ENCODE results near the gene WFDC1.

The WFDC1 gene

DNA sequence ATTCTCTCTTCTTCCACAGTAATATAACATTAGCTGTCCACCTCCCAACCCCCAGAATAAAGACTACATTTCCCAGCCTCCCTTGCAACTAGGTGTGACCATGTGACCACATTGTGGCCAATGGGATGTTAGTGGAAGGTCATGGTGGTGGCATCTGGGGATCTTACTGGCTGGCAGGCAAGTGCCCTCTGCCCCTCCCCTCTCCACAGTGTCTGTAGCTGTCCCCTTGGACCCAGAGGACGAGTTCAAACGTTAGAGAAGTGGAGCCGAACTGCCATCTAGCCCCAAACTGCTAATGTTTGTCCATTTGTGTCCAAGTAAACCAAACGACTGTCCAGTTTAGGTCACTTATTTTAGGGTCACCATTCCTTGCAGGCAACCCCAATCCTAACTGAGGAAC is 28.2 kb upstream of the WFDC1 start:
- peak; percentile 11 to 29 for DNase-seq (ENCODE audit: low read depth in 1 of 2, low spot score in 1 of 2)
- Histone ChIP-seq H3K27ac (replicated peaks) (no peak overlapping the region), H3K4me3 (replicated peaks; ENCODE audit: insufficient read depth, low read length) (no peak overlapping the region), H3K27me3 (ENCODE audit: insufficient read depth, poor library complexity, severe bottlenecking) (no peaks in the 10 kb centered on the region)
- no peak for TF ChIP-seq REST (IDR thresholded peaks at IDR 0.05; ENCODE audit: insufficient replicate concordance, low read depth)

GRCh38 chr16:84267380-84267779 is 27.3 kb upstream of the WFDC1 start:
- H3K27ac ChIP-seq (replicated peaks) = no peak overlapping the region
- no peak for DNase-seq (ENCODE audit: low read depth in 1 of 2, low spot score in 1 of 2)
- TF ChIP-seq GABPA (IDR thresholded peaks at IDR 0.05; ENCODE audit: low read depth) (no peak), SPI1 (IDR thresholded peaks at IDR 0.05; ENCODE audit: borderline replicate concordance, low read depth) (no peak), POLR2AphosphoS5 (IDR thresholded peaks at IDR 0.05; ENCODE audit: low read depth) (no peak), REST (IDR thresholded peaks at IDR 0.05; ENCODE audit: insufficient replicate concordance, low read depth) (no peak)
- TF ChIP-seq, protein P1, sequence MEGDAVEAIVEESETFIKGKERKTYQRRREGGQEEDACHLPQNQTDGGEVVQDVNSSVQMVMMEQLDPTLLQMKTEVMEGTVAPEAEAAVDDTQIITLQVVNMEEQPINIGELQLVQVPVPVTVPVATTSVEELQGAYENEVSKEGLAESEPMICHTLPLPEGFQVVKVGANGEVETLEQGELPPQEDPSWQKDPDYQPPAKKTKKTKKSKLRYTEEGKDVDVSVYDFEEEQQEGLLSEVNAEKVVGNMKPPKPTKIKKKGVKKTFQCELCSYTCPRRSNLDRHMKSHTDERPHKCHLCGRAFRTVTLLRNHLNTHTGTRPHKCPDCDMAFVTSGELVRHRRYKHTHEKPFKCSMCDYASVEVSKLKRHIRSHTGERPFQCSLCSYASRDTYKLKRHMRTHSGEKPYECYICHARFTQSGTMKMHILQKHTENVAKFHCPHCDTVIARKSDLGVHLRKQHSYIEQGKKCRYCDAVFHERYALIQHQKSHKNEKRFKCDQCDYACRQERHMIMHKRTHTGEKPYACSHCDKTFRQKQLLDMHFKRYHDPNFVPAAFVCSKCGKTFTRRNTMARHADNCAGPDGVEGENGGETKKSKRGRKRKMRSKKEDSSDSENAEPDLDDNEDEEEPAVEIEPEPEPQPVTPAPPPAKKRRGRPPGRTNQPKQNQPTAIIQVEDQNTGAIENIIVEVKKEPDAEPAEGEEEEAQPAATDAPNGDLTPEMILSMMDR (IDR thresholded peaks at IDR 0.05; ENCODE audit: insufficient read depth, low read length) = no peak
- H3K27me3 ChIP-seq (ENCODE audit: insufficient read depth, poor library complexity, severe bottlenecking) = no peaks in the 10 kb centered on the region
- H3K4me3 ChIP-seq (replicated peaks; ENCODE audit: insufficient read depth, low read length) = no peak overlapping the region

- no peaks in the 10 kb centered on the region for H3K27me3 ChIP-seq (ENCODE audit: insufficient read depth, poor library complexity, severe bottlenecking)
- no peak for DNase-seq (ENCODE audit: low read depth in 1 of 2, low spot score in 1 of 2)
- H3K27ac ChIP-seq (replicated peaks) = no peak overlapping the region
- TF ChIP-seq REST (IDR thresholded peaks at IDR 0.05; ENCODE audit: insufficient replicate concordance, low read depth) = no peak
- TF ChIP-seq GABPA (IDR thresholded peaks at IDR 0.05; ENCODE audit: low read depth) = no peak
- TF ChIP-seq, protein P1 (IDR thresholded peaks at IDR 0.05; ENCODE audit: insufficient read depth, low read length) = no peak
- TF ChIP-seq POLR2AphosphoS5 (IDR thresholded peaks at IDR 0.05; ENCODE audit: low read depth) = no peak
- TF ChIP-seq SPI1 (IDR thresholded peaks at IDR 0.05; ENCODE audit: borderline replicate concordance, low read depth) = no peak
- H3K4me3 ChIP-seq (replicated peaks; ENCODE audit: insufficient read depth, low read length) = no peak overlapping the region
These were observed 26.2 kb upstream of the WFDC1 start for GRCh38 chr16:84268291-84269040.

Measured in HL-60 (cell line).